Measurements from ENCODE around the gene SH2D5.
A peak's percentile ranks its signal among the peaks of the same experiment; 100 is the strongest.

The SH2D5 gene

GRCh38 chr1:20704390-20705202 lies 27.9 kb downstream of the SH2D5 start:
- no peak for ATAC-seq (replicated peaks; ENCODE audit: extremely low read depth, poor library complexity, severe bottlenecking)

GRCh38 chr1:20703124-20703756 lies 29.3 kb downstream of the SH2D5 start:
- H3K27me3 Mint-ChIP-seq = no peaks in the 10 kb centered on the region
- no peak overlapping the region for H3K4me3 Mint-ChIP-seq
- no peak for ATAC-seq (replicated peaks; ENCODE audit: extremely low read depth, poor library complexity, severe bottlenecking)
- peaks cover 2% of the 10 kb centered on the region for H3K36me3 Mint-ChIP-seq (ENCODE audit: insufficient read depth)
- DNase-seq (ENCODE audit: low spot score in 2 of 2) = no peak
- H3K9me3 Mint-ChIP-seq = no peaks in the 10 kb centered on the region
- H3K4me1 Mint-ChIP-seq = no peaks in the 10 kb centered on the region
- no peak overlapping the region for H3K27ac Mint-ChIP-seq (ENCODE audit: low read depth)

More at GRCh38 chr1:20704390-20705202, 27.9 kb downstream of the SH2D5 start:
- H3K27me3 Mint-ChIP-seq = no peaks in the 10 kb centered on the region
- H3K36me3 Mint-ChIP-seq (ENCODE audit: insufficient read depth) = peaks cover 2% of the 10 kb centered on the region
- H3K4me1 Mint-ChIP-seq = no peaks in the 10 kb centered on the region
- no peak for DNase-seq (ENCODE audit: low spot score in 2 of 2)
- H3K9me3 Mint-ChIP-seq = no peaks in the 10 kb centered on the region
- no peak overlapping the region for H3K4me3 Mint-ChIP-seq
- H3K27ac Mint-ChIP-seq (ENCODE audit: low read depth) = no peak overlapping the region

- Mint-ChIP-seq H3K4me3 (no peak overlapping the region), H3K4me1 (no peaks in the 10 kb centered on the region), H3K27me3 (no peaks in the 10 kb centered on the region), H3K9me3 (no peaks in the 10 kb centered on the region), H3K27ac (ENCODE audit: low read depth) (no peak overlapping the region), H3K36me3 (ENCODE audit: insufficient read depth) (peaks cover 2% of the 10 kb centered on the region)
- ATAC-seq (replicated peaks; ENCODE audit: extremely low read depth, poor library complexity, severe bottlenecking) (no peak), DNase-seq (ENCODE audit: low spot score in 2 of 2) (no peak)
These were observed 30.1 kb downstream of the SH2D5 start for GRCh38 chr1:20702416-20702815.

GRCh38 chr1:20701847-20702246 lies 30.7 kb downstream of the SH2D5 start:
- Mint-ChIP-seq H3K27me3 (no peaks in the 10 kb centered on the region), H3K9me3 (no peaks in the 10 kb centered on the region), H3K4me3 (no peak overlapping the region), H3K27ac (ENCODE audit: low read depth) (no peak overlapping the region), H3K4me1 (no peaks in the 10 kb centered on the region), H3K36me3 (ENCODE audit: insufficient read depth) (peaks cover 2% of the 10 kb centered on the region)
- ATAC-seq (replicated peaks; ENCODE audit: extremely low read depth, poor library complexity, severe bottlenecking) (no peak), DNase-seq (ENCODE audit: low spot score in 2 of 2) (no peak)

GRCh38 chr1:20701446-20701845 lies 31.1 kb downstream of the SH2D5 start:
- H3K4me1 Mint-ChIP-seq = peaks cover under 1% of the 10 kb centered on the region
- no peak overlapping the region for H3K4me3 Mint-ChIP-seq
- H3K27me3 Mint-ChIP-seq = peaks cover 3% of the 10 kb centered on the region
- ATAC-seq (replicated peaks; ENCODE audit: extremely low read depth, poor library complexity, severe bottlenecking) (no peak), DNase-seq (ENCODE audit: low spot score in 2 of 2) (no peak)
- no peak overlapping the region for H3K27ac Mint-ChIP-seq (ENCODE audit: low read depth)
- H3K36me3 Mint-ChIP-seq (ENCODE audit: insufficient read depth) = peaks cover 4% of the 10 kb centered on the region
- no peaks in the 10 kb centered on the region for H3K9me3 Mint-ChIP-seq

- Mint-ChIP-seq H3K36me3 (ENCODE audit: insufficient read depth) (peaks cover 4% of the 10 kb centered on the region), H3K4me3 (no peak overlapping the region), H3K27me3 (peaks cover 10% of the 10 kb centered on the region), H3K27ac (ENCODE audit: low read depth) (no peak overlapping the region), H3K4me1 (peaks cover 7% of the 10 kb centered on the region), H3K9me3 (no peaks in the 10 kb centered on the region)
- ATAC-seq (replicated peaks; ENCODE audit: extremely low read depth, poor library complexity, severe bottlenecking) (no peak), DNase-seq (ENCODE audit: low spot score in 2 of 2) (no peak)
These were observed 31.8 kb downstream of the SH2D5 start for GRCh38 chr1:20700636-20701215.

GRCh38 chr1:20699558-20699957 lies 32.9 kb downstream of the SH2D5 start:
- Mint-ChIP-seq H3K9me3 (no peaks in the 10 kb centered on the region), H3K36me3 (ENCODE audit: insufficient read depth) (peaks cover 4% of the 10 kb centered on the region), H3K27ac (ENCODE audit: low read depth) (no peak overlapping the region), H3K4me3 (no peak overlapping the region), H3K27me3 (peaks cover 11% of the 10 kb centered on the region), H3K4me1 (peaks cover 7% of the 10 kb centered on the region)
- DNase-seq (ENCODE audit: low spot score in 2 of 2) = no peak
- no peak for ATAC-seq (replicated peaks; ENCODE audit: extremely low read depth, poor library complexity, severe bottlenecking)

GRCh38 chr1:20698195-20698910 lies 34.1 kb downstream of the SH2D5 start:
- no peak for DNase-seq (ENCODE audit: low spot score in 2 of 2)
- Mint-ChIP-seq H3K27ac (ENCODE audit: low read depth) (no peak overlapping the region), H3K9me3 (no peaks in the 10 kb centered on the region), H3K4me3 (peak overlapping the region; percentile 15), H3K4me1 (peaks cover 7% of the 10 kb centered on the region), H3K36me3 (ENCODE audit: insufficient read depth) (peaks cover 4% of the 10 kb centered on the region), H3K27me3 (peaks cover 11% of the 10 kb centered on the region)
- ATAC-seq (replicated peaks; ENCODE audit: extremely low read depth, poor library complexity, severe bottlenecking) = no peak

- DNase-seq (ENCODE audit: low spot score in 2 of 2) (no peak), ATAC-seq (replicated peaks; ENCODE audit: extremely low read depth, poor library complexity, severe bottlenecking) (no peak)
- peaks cover 11% of the 10 kb centered on the region for H3K27me3 Mint-ChIP-seq
- H3K9me3 Mint-ChIP-seq = no peaks in the 10 kb centered on the region
- peaks cover 4% of the 10 kb centered on the region for H3K36me3 Mint-ChIP-seq (ENCODE audit: insufficient read depth)
- peak overlapping the region; percentile 15 for H3K4me3 Mint-ChIP-seq
- no peak overlapping the region for H3K27ac Mint-ChIP-seq (ENCODE audit: low read depth)
- H3K4me1 Mint-ChIP-seq = peaks cover 7% of the 10 kb centered on the region
These were observed 34.9 kb downstream of the SH2D5 start for GRCh38 chr1:20697563-20697962.

GRCh38 chr1:20696397-20697333 lies 35.8 kb downstream of the SH2D5 start:
- H3K27ac Mint-ChIP-seq (ENCODE audit: low read depth) = peak overlapping the region; percentile 44
- peak; percentile 53 to 66 for DNase-seq (ENCODE audit: low spot score in 2 of 2)
- peak overlapping the region; percentile 85 for H3K4me3 Mint-ChIP-seq
- H3K27me3 Mint-ChIP-seq = peaks cover 11% of the 10 kb centered on the region
- no peaks in the 10 kb centered on the region for H3K9me3 Mint-ChIP-seq
- peaks cover 7% of the 10 kb centered on the region for H3K4me1 Mint-ChIP-seq
- H3K36me3 Mint-ChIP-seq (ENCODE audit: insufficient read depth) = peaks cover 2% of the 10 kb centered on the region
- ATAC-seq (replicated peaks; ENCODE audit: extremely low read depth, poor library complexity, severe bottlenecking) = peak; percentile 94

- peaks cover 7% of the 10 kb centered on the region for H3K4me1 Mint-ChIP-seq
- no peaks in the 10 kb centered on the region for H3K9me3 Mint-ChIP-seq
- H3K27ac Mint-ChIP-seq (ENCODE audit: low read depth) = no peak overlapping the region
- H3K4me3 Mint-ChIP-seq = no peak overlapping the region
- no peak for ATAC-seq (replicated peaks; ENCODE audit: extremely low read depth, poor library complexity, severe bottlenecking)
- DNase-seq (ENCODE audit: low spot score in 2 of 2) = no peak
- peaks cover 2% of the 10 kb centered on the region for H3K36me3 Mint-ChIP-seq (ENCODE audit: insufficient read depth)
- peaks cover 11% of the 10 kb centered on the region for H3K27me3 Mint-ChIP-seq
These were observed 37.0 kb downstream of the SH2D5 start for GRCh38 chr1:20695515-20695914.

- no peaks in the 10 kb centered on the region for H3K9me3 Mint-ChIP-seq
- no peak overlapping the region for H3K4me3 Mint-ChIP-seq
- peaks cover 2% of the 10 kb centered on the region for H3K36me3 Mint-ChIP-seq (ENCODE audit: insufficient read depth)
- no peak for DNase-seq (ENCODE audit: low spot score in 2 of 2)
- no peak overlapping the region for H3K27ac Mint-ChIP-seq (ENCODE audit: low read depth)
- peaks cover 11% of the 10 kb centered on the region for H3K27me3 Mint-ChIP-seq
- peaks cover 7% of the 10 kb centered on the region for H3K4me1 Mint-ChIP-seq
- ATAC-seq (replicated peaks; ENCODE audit: extremely low read depth, poor library complexity, severe bottlenecking) = no peak
These were observed 38.9 kb downstream of the SH2D5 start for GRCh38 chr1:20693623-20694022.
